Measurements from ENCODE around the gene ZSCAN21.
A peak's percentile ranks its signal among the peaks of the same experiment; 100 is the strongest.

The ZSCAN21 gene

DNA sequence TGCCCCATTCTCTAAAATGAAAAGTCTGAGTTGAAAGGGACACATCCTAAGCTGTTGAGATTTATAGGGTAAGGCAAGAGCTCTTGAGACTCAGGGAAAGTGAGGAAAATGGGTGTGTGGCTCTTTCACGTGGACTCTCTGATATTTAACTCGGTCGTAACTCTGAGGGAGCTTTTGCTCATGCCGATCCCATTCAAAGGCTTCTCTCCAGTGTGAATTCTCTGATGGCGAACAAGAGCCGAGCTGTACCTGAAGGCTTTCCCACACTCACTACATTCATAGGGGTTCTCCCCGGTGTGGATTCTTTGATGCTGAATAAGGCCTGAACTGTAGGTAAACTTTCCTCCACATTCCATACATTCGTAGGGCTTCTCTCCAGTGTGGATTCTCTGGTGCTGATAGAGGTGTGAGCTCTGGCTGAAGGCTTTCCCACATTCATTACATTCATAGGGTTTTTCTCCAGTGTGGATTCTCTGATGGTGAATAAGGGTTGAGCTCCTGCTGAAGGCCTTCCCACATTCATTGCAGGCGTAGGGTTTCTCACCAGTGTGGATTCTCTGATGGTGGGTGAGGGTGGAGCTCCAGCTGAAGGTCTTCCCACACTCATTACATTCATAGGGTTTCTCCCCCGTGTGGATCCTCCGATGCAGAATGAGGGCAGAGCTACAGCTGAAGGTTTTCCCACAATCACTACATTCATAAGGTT is 21.6 kb downstream of the ZSCAN21 start:
- Histone ChIP-seq H3K27me3 (ENCODE audit: control insufficient read depth in 1 of 2, insufficient read depth in 2 of 2, low read length in 2 of 2) (no peaks in the 10 kb centered on the region), H3K9me3 (ENCODE audit: control insufficient read depth in 1 of 2, low read length in 2 of 2) (peaks cover 32 to 35% of the 10 kb centered on the region in 2 donors), H3K36me3 (ENCODE audit: control insufficient read depth in 1 of 2, insufficient read depth in 2 of 2, low read length in 2 of 2) (peaks cover 62 to 66% of the 10 kb centered on the region in 2 donors), H3K9ac (ENCODE audit: low read depth in 1 of 2, low read length in 2 of 2) (no peak overlapping the region), H3K4me3 (ENCODE audit: low read depth in 1 of 2, low read length in 2 of 2) (peak overlapping the region; percentile 4 to 48), H3K4me1 (ENCODE audit: control insufficient read depth in 1 of 2, insufficient read depth in 2 of 2, low read length in 2 of 2) (no peaks in the 10 kb centered on the region), H3K27ac (ENCODE audit: low read depth, low read length) (no peak overlapping the region)

- Histone ChIP-seq H3K36me3 (ENCODE audit: control insufficient read depth in 1 of 2, insufficient read depth in 2 of 2, low read length in 2 of 2) (peaks cover 62 to 77% of the 10 kb centered on the region in 2 donors), H3K4me1 (ENCODE audit: control insufficient read depth in 1 of 2, insufficient read depth in 2 of 2, low read length in 2 of 2) (peaks cover 7% of the 10 kb centered on the region in 2 donors), H3K27me3 (ENCODE audit: control insufficient read depth in 1 of 2, insufficient read depth in 2 of 2, low read length in 2 of 2) (no peaks in the 10 kb centered on the region), H3K27ac (ENCODE audit: low read depth, low read length) (no peak overlapping the region), H3K4me3 (ENCODE audit: low read depth in 1 of 2, low read length in 2 of 2) (peak overlapping the region; percentile 10 to 12), H3K9ac (ENCODE audit: low read depth in 1 of 2, low read length in 2 of 2) (no peak overlapping the region), H3K9me3 (ENCODE audit: control insufficient read depth in 1 of 2, low read length in 2 of 2) (peaks cover 32 to 35% of the 10 kb centered on the region in 2 donors)
These were observed 22.9 kb downstream of the ZSCAN21 start for GRCh38 chr7:100072462-100072861.

DNA sequence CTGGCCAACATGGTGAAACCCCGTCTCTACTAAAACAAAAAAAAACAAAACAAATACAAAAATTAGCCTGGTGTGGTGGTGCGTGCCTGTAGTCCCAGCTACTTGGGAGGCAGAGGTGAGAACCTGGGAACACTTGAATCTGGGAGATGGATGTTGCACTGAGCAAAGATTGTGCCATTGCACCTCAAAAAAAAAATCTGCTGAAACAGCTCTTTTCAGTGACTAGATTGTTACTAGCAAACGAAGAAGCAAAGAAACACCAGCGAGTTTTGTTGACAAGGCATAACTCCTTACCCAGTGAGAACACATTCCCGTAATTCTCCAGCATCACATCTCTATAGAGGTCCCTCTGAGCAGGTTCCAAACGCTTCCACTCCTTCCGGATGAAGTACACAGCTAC is 25.3 kb downstream of the ZSCAN21 start:
- Histone ChIP-seq H3K36me3 (ENCODE audit: control insufficient read depth in 1 of 2, insufficient read depth in 2 of 2, low read length in 2 of 2) (peaks cover 59 to 74% of the 10 kb centered on the region in 2 donors), H3K9ac (ENCODE audit: low read depth in 1 of 2, low read length in 2 of 2) (no peak overlapping the region), H3K9me3 (ENCODE audit: control insufficient read depth in 1 of 2, low read length in 2 of 2) (peaks cover 32 to 34% of the 10 kb centered on the region in 2 donors), H3K27ac (ENCODE audit: low read depth, low read length) (no peak overlapping the region), H3K27me3 (ENCODE audit: control insufficient read depth in 1 of 2, insufficient read depth in 2 of 2, low read length in 2 of 2) (no peaks in the 10 kb centered on the region), H3K4me3 (ENCODE audit: low read depth in 1 of 2, low read length in 2 of 2) (no peak overlapping the region), H3K4me1 (ENCODE audit: control insufficient read depth in 1 of 2, insufficient read depth in 2 of 2, low read length in 2 of 2) (peaks cover 15 to 20% of the 10 kb centered on the region in 2 donors)

GRCh38 chr7:100075418-100075817 is 25.8 kb downstream of the ZSCAN21 start:
- H3K27ac ChIP-seq (ENCODE audit: low read depth, low read length): no peak overlapping the region
- peaks cover 20 to 26% of the 10 kb centered on the region in 2 donors for H3K4me1 ChIP-seq (ENCODE audit: control insufficient read depth in 1 of 2, insufficient read depth in 2 of 2, low read length in 2 of 2)
- no peak overlapping the region for H3K4me3 ChIP-seq (ENCODE audit: low read depth in 1 of 2, low read length in 2 of 2)
- no peaks in the 10 kb centered on the region for H3K27me3 ChIP-seq (ENCODE audit: control insufficient read depth in 1 of 2, insufficient read depth in 2 of 2, low read length in 2 of 2)
- H3K9me3 ChIP-seq (ENCODE audit: control insufficient read depth in 1 of 2, low read length in 2 of 2): peaks cover 27 to 28% of the 10 kb centered on the region in 2 donors
- H3K36me3 ChIP-seq (ENCODE audit: control insufficient read depth in 1 of 2, insufficient read depth in 2 of 2, low read length in 2 of 2): peaks cover 54 to 69% of the 10 kb centered on the region in 2 donors
- no peak overlapping the region for H3K9ac ChIP-seq (ENCODE audit: low read depth in 1 of 2, low read length in 2 of 2)

GRCh38 chr7:100077205-100077604 is 27.6 kb downstream of the ZSCAN21 start:
- Histone ChIP-seq H3K9me3 (ENCODE audit: control insufficient read depth in 1 of 2, low read length in 2 of 2) (peaks cover 9 to 10% of the 10 kb centered on the region in 2 donors), H3K36me3 (ENCODE audit: control insufficient read depth in 1 of 2, insufficient read depth in 2 of 2, low read length in 2 of 2) (peaks cover 36 to 51% of the 10 kb centered on the region in 2 donors), H3K27me3 (ENCODE audit: control insufficient read depth in 1 of 2, insufficient read depth in 2 of 2, low read length in 2 of 2) (no peaks in the 10 kb centered on the region), H3K9ac (ENCODE audit: low read depth in 1 of 2, low read length in 2 of 2) (no peak overlapping the region), H3K4me1 (ENCODE audit: control insufficient read depth in 1 of 2, insufficient read depth in 2 of 2, low read length in 2 of 2) (peaks cover 20 to 34% of the 10 kb centered on the region in 2 donors), H3K27ac (ENCODE audit: low read depth, low read length) (no peak overlapping the region), H3K4me3 (ENCODE audit: low read depth in 1 of 2, low read length in 2 of 2) (no peak overlapping the region)

DNA sequence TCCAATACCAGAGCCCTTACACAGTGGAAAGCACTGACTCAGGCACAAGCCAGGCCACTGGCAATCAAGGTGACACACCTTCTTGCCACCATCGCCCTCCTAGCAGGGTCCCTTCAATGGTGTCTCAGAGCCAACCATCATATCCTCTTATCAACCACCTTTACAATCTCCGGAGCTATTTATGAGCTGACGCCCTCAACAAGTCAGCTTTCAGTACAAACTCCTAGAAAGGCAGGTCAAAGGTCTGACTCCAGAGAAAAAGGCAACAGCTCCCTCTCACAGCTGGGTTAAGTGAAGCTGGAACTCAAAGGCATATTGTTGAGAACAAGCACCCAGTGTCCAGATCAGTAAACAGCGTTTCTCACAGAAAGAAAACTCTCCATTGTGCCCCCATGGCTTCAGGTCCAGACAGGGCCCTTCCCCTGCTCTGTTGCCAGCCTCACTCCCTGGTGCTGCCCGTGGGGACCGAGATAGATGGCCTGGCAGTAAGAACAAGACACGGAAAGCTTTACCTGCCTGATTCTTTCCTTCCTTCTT is 29.5 kb downstream of the ZSCAN21 start:
- Histone ChIP-seq H3K4me1 (ENCODE audit: control insufficient read depth in 1 of 2, insufficient read depth in 2 of 2, low read length in 2 of 2) (peaks cover 20 to 42% of the 10 kb centered on the region in 2 donors), H3K9me3 (ENCODE audit: control insufficient read depth in 1 of 2, low read length in 2 of 2) (no peaks in the 10 kb centered on the region), H3K9ac (ENCODE audit: low read depth in 1 of 2, low read length in 2 of 2) (peak overlapping the region; percentile 37 to 67), H3K27me3 (ENCODE audit: control insufficient read depth in 1 of 2, insufficient read depth in 2 of 2, low read length in 2 of 2) (no peaks in the 10 kb centered on the region), H3K4me3 (ENCODE audit: low read depth in 1 of 2, low read length in 2 of 2) (peak overlapping the region; percentile 47 to 83), H3K36me3 (ENCODE audit: control insufficient read depth in 1 of 2, insufficient read depth in 2 of 2, low read length in 2 of 2) (peaks cover 19 to 32% of the 10 kb centered on the region in 2 donors), H3K27ac (ENCODE audit: low read depth, low read length) (peak overlapping the region; percentile 17)

- H3K36me3 ChIP-seq (ENCODE audit: control insufficient read depth in 1 of 2, insufficient read depth in 2 of 2, low read length in 2 of 2): peaks cover 2 to 13% of the 10 kb centered on the region in 2 donors
- peaks cover 20 to 42% of the 10 kb centered on the region in 2 donors for H3K4me1 ChIP-seq (ENCODE audit: control insufficient read depth in 1 of 2, insufficient read depth in 2 of 2, low read length in 2 of 2)
- H3K27ac ChIP-seq (ENCODE audit: low read depth, low read length): peak overlapping the region; percentile 78
- no peaks in the 10 kb centered on the region for H3K27me3 ChIP-seq (ENCODE audit: control insufficient read depth in 1 of 2, insufficient read depth in 2 of 2, low read length in 2 of 2)
- peak overlapping the region; percentile 83 to 99 for H3K4me3 ChIP-seq (ENCODE audit: low read depth in 1 of 2, low read length in 2 of 2)
- H3K9ac ChIP-seq (ENCODE audit: low read depth in 1 of 2, low read length in 2 of 2): peak overlapping the region; percentile 91 to 94
- no peaks in the 10 kb centered on the region for H3K9me3 ChIP-seq (ENCODE audit: control insufficient read depth in 1 of 2, low read length in 2 of 2)
These were observed 31.4 kb downstream of the ZSCAN21 start for GRCh38 chr7:100080907-100081534.

- peak within 1 kb of the TSS; percentile 91 to 94 for H3K9ac ChIP-seq (ENCODE audit: low read depth in 1 of 2, low read length in 2 of 2)
- no peaks in the 10 kb centered on the region for H3K9me3 ChIP-seq (ENCODE audit: control insufficient read depth in 1 of 2, low read length in 2 of 2)
- H3K4me1 ChIP-seq (ENCODE audit: control insufficient read depth in 1 of 2, insufficient read depth in 2 of 2, low read length in 2 of 2): peaks cover 20 to 41% of the 10 kb centered on the region in 2 donors
- no peaks in the 10 kb centered on the region for H3K27me3 ChIP-seq (ENCODE audit: control insufficient read depth in 1 of 2, insufficient read depth in 2 of 2, low read length in 2 of 2)
- H3K27ac ChIP-seq (ENCODE audit: low read depth, low read length): peak within 1 kb of the TSS; percentile 78
- H3K36me3 ChIP-seq (ENCODE audit: control insufficient read depth in 1 of 2, insufficient read depth in 2 of 2, low read length in 2 of 2): peaks cover 0 to 7% of the 10 kb centered on the region in 2 donors
- peak within 1 kb of the TSS; percentile 83 to 99 for H3K4me3 ChIP-seq (ENCODE audit: low read depth in 1 of 2, low read length in 2 of 2)
These were observed 32.0 kb downstream of the ZSCAN21 start, which contains the start of gene ZNF3 for GRCh38 chr7:100081535-100082102. TSS of gene ZNF3 (minus strand) at chr7:100081723. CDS start at chr7:100077357, 4,366 bp downstream.

DNA sequence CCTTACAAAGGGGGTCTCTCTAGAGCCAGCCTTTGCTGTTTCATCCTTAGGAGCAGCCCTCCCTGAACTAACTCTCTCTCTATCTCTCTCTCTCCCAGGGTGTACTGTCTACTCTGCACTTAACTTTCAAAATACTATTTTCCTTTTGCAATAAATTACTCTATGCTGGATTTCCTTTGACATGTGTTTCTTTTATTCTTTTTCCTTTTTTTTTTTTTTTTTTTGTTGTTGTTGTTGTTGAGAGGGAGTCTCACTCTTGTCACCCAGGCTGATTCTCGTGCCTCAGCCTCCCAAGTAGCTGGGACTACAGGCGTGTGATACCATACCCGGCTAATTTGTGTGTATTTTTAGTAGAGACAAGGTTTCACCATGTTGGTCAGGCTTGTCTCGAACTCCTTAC is 33.4 kb downstream of the ZSCAN21 start:
- Histone ChIP-seq H3K4me1 (ENCODE audit: control insufficient read depth in 1 of 2, insufficient read depth in 2 of 2, low read length in 2 of 2) (peaks cover 17 to 30% of the 10 kb centered on the region in 2 donors), H3K27me3 (ENCODE audit: control insufficient read depth in 1 of 2, insufficient read depth in 2 of 2, low read length in 2 of 2) (no peaks in the 10 kb centered on the region), H3K36me3 (ENCODE audit: control insufficient read depth in 1 of 2, insufficient read depth in 2 of 2, low read length in 2 of 2) (no peaks in the 10 kb centered on the region), H3K27ac (ENCODE audit: low read depth, low read length) (no peak overlapping the region), H3K9ac (ENCODE audit: low read depth in 1 of 2, low read length in 2 of 2) (peak overlapping the region in 1 of 2 donors; percentile 9), H3K4me3 (ENCODE audit: low read depth in 1 of 2, low read length in 2 of 2) (peak overlapping the region in 1 of 2 donors; percentile 22), H3K9me3 (ENCODE audit: control insufficient read depth in 1 of 2, low read length in 2 of 2) (no peaks in the 10 kb centered on the region)

DNA sequence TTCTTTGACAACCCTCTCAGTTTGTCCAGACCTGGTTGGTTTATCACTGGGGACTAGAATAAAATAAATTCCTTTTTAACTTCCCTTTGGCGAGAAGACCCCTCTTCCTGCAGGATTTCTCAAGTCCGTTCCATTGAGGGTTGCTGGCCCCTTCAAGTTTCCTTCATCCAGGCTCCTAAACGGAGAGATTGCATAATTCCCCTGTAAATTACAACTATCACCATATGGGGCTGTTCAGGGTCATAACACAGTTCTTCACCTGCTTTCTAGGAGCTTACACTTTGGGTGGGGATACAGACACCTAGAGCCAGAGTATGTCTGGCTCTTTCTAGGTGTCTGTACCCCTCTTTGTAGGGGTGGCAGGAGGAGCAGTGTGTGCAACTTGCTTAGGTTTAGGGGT is 35.9 kb downstream of the ZSCAN21 start:
- peaks cover 2 to 4% of the 10 kb centered on the region in 2 donors for H3K36me3 ChIP-seq (ENCODE audit: control insufficient read depth in 1 of 2, insufficient read depth in 2 of 2, low read length in 2 of 2)
- no peaks in the 10 kb centered on the region for H3K9me3 ChIP-seq (ENCODE audit: control insufficient read depth in 1 of 2, low read length in 2 of 2)
- H3K27me3 ChIP-seq (ENCODE audit: control insufficient read depth in 1 of 2, insufficient read depth in 2 of 2, low read length in 2 of 2): no peaks in the 10 kb centered on the region
- H3K27ac ChIP-seq (ENCODE audit: low read depth, low read length): no peak overlapping the region
- peaks cover 17 to 31% of the 10 kb centered on the region in 2 donors for H3K4me1 ChIP-seq (ENCODE audit: control insufficient read depth in 1 of 2, insufficient read depth in 2 of 2, low read length in 2 of 2)
- H3K4me3 ChIP-seq (ENCODE audit: low read depth in 1 of 2, low read length in 2 of 2): no peak overlapping the region
- no peak overlapping the region for H3K9ac ChIP-seq (ENCODE audit: low read depth in 1 of 2, low read length in 2 of 2)

All from duodenal mucosa (tissue), 2 donors.